ENCODE data around the gene RGMA.

DNA sequence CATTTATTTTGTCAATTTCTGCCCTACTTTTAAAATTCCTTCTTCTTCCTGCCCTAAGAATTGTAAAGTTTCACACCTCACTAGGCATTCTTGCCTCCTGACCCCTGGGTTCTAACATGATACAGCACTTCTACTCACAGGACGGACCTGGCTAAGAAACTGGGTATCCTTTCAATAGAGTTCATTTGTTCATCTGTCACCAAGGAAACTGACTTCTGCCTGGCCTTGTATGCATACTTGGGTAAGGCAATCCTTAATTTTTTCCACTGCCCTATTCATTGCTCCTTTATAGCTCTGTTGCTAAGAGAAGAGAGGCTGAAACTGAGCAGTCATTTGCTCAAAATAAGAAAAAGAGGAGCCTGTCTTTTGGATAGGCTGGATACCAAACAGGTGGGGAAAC, 3.3 kb downstream of the RGMA start:
- TF ChIP-seq, protein P1, sequence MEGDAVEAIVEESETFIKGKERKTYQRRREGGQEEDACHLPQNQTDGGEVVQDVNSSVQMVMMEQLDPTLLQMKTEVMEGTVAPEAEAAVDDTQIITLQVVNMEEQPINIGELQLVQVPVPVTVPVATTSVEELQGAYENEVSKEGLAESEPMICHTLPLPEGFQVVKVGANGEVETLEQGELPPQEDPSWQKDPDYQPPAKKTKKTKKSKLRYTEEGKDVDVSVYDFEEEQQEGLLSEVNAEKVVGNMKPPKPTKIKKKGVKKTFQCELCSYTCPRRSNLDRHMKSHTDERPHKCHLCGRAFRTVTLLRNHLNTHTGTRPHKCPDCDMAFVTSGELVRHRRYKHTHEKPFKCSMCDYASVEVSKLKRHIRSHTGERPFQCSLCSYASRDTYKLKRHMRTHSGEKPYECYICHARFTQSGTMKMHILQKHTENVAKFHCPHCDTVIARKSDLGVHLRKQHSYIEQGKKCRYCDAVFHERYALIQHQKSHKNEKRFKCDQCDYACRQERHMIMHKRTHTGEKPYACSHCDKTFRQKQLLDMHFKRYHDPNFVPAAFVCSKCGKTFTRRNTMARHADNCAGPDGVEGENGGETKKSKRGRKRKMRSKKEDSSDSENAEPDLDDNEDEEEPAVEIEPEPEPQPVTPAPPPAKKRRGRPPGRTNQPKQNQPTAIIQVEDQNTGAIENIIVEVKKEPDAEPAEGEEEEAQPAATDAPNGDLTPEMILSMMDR (IDR thresholded peaks at IDR 0.05; ENCODE audit: poor library complexity, severe bottlenecking) = no peak
- TF ChIP-seq EZH2 (IDR thresholded peaks at IDR 0.05; ENCODE audit: borderline replicate concordance, insufficient read depth, low read length, poor library complexity, severe bottlenecking) (no peak), RAD21 (conservative IDR thresholded peaks at IDR 0.05) (no peak), TAF1 (IDR thresholded peaks at IDR 0.05; ENCODE audit: low read depth) (no peak), EP300 (conservative IDR thresholded peaks at IDR 0.05; ENCODE audit: poor library complexity, severe bottlenecking) (no peak), POLR2AphosphoS5 (IDR thresholded peaks at IDR 0.05) (no peak), SMC3 (conservative IDR thresholded peaks at IDR 0.05; ENCODE audit: poor library complexity) (no peak), MXI1 (conservative IDR thresholded peaks at IDR 0.05; ENCODE audit: poor library complexity, severe bottlenecking) (no peak)
- TF ChIP-seq, protein P2, sequence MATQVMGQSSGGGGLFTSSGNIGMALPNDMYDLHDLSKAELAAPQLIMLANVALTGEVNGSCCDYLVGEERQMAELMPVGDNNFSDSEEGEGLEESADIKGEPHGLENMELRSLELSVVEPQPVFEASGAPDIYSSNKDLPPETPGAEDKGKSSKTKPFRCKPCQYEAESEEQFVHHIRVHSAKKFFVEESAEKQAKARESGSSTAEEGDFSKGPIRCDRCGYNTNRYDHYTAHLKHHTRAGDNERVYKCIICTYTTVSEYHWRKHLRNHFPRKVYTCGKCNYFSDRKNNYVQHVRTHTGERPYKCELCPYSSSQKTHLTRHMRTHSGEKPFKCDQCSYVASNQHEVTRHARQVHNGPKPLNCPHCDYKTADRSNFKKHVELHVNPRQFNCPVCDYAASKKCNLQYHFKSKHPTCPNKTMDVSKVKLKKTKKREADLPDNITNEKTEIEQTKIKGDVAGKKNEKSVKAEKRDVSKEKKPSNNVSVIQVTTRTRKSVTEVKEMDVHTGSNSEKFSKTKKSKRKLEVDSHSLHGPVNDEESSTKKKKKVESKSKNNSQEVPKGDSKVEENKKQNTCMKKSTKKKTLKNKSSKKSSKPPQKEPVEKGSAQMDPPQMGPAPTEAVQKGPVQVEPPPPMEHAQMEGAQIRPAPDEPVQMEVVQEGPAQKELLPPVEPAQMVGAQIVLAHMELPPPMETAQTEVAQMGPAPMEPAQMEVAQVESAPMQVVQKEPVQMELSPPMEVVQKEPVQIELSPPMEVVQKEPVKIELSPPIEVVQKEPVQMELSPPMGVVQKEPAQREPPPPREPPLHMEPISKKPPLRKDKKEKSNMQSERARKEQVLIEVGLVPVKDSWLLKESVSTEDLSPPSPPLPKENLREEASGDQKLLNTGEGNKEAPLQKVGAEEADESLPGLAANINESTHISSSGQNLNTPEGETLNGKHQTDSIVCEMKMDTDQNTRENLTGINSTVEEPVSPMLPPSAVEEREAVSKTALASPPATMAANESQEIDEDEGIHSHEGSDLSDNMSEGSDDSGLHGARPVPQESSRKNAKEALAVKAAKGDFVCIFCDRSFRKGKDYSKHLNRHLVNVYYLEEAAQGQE (IDR thresholded peaks at IDR 0.05; ENCODE audit: borderline replicate concordance) = no peak

All from neural cell (in vitro differentiated cells).